ENCODE results near the gene ZNF609.

- TF ChIP-seq TAF1 (IDR thresholded peaks at IDR 0.05; ENCODE audit: low read depth, low read length) (no peak), POLR2A (IDR thresholded peaks at IDR 0.05; ENCODE audit: low read depth, low read length) (no peak), POLR2AphosphoS5 (IDR thresholded peaks at IDR 0.05; ENCODE audit: low read depth, low read length) (no peak)
Measured at GRCh38 chr15:64422697-64423096, 37.7 kb upstream of the ZNF609 start.
